ENCODE measurements around the gene LARGE1.

DNA sequence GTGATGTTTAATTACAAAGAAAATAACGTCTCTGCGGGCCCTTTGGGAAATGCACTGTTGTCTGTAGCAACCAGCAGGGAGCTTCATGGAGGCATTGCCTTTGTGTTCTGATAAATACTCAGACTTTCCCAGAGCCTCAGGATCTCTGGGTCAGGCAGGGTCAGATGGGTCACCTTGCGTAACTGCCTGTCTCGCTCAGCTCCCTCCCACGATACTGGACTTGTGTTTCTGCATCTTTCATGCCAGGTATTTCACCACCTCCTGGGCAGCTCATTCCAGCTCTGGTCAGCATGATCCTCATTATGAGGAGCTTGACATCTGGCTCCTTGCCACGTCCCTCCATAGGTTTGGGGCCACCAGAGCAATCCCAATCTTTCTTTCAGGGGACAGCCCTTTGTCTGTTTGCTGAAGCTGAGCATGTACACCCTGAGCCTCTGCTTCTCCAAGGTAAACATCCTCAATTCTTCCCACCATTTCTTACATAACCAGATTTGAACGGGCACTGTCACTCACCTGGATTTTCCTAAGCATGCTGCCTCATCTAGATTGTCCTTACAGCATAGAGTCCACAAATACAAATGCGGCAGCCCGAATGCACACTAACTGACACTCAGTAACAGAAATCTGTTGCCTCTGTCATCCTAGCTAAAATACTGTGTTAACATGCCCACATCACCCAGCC is 162.3 kb downstream of the LARGE1 start:
- TF ChIP-seq, protein P1, sequence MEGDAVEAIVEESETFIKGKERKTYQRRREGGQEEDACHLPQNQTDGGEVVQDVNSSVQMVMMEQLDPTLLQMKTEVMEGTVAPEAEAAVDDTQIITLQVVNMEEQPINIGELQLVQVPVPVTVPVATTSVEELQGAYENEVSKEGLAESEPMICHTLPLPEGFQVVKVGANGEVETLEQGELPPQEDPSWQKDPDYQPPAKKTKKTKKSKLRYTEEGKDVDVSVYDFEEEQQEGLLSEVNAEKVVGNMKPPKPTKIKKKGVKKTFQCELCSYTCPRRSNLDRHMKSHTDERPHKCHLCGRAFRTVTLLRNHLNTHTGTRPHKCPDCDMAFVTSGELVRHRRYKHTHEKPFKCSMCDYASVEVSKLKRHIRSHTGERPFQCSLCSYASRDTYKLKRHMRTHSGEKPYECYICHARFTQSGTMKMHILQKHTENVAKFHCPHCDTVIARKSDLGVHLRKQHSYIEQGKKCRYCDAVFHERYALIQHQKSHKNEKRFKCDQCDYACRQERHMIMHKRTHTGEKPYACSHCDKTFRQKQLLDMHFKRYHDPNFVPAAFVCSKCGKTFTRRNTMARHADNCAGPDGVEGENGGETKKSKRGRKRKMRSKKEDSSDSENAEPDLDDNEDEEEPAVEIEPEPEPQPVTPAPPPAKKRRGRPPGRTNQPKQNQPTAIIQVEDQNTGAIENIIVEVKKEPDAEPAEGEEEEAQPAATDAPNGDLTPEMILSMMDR (IDR thresholded peaks at IDR 0.05) = no peak
- TF ChIP-seq POLR2A (IDR thresholded peaks at IDR 0.05) = no peak
